A673 (cell line): Measurements from ENCODE around the gene KRT4. TPM values are rescaled to one million over a fixed set of nuclear protein-coding genes. Genes with fewer than 3 reads are reported as not detected.

ENCODE experiments used
- BruUV-seq: library from RNA; stranded (reverse); fragments of 400-500 nt; replicated peaks from 2 replicates; lab custom pipeline; 2021; lab: Mats Ljungman, UMichigan
- CTCF ChIA-PET: fragments of 300-600 bp; sonication (Branson Sonifier 250); formaldehyde crosslinking; loops from one replicate; lab custom pipeline; 2022; ENCODE audit warnings: antibody characterized with exemption; lab: Charles Lee
- POLR2A ChIA-PET: fragments of 300-600 bp; sonication (Branson Sonifier 250); formaldehyde crosslinking; loops from one replicate; lab custom pipeline; 2022; ENCODE audit warnings: antibody characterized with exemption; ENCODE audit not compliant: low non-redundant PET; lab: Charles Lee
- DNase-seq: peaks from one replicate; pipeline ENCODE4 v3.0.0-alpha.2; 2015; ENCODE audit warnings: low spot score
- H3K27ac ChIP-seq: fragments of 200-600 bp; sonication (generic); 2 replicates; pipeline ENCODE4 v1.5.1; 2016; ENCODE audit warnings: mixed run types, low read depth, mild to moderate bottlenecking, mixed read lengths, antibody characterized with exemption, low read length; ENCODE audit not compliant: poor library complexity, severe bottlenecking
- H3K27me3 ChIP-seq: fragments of 200-600 bp; sonication (generic); replicated peaks from 2 replicates; pipeline ENCODE4 v1.6.1; 2017; ENCODE audit warnings: mixed run types, low read depth, mild to moderate bottlenecking, mixed read lengths, antibody characterized with exemption, low read length; ENCODE audit not compliant: insufficient read depth, poor library complexity
- H3K36me3 ChIP-seq: fragments of 200-600 bp; sonication (generic); 2 replicates; pipeline ENCODE4 v1.6.1; 2016; ENCODE audit warnings: mixed run types, mild to moderate bottlenecking, mixed read lengths, antibody characterized with exemption, low read length; ENCODE audit not compliant: insufficient read depth, poor library complexity, severe bottlenecking
- H3K4me1 ChIP-seq: fragments of 200-600 bp; sonication (generic); 2 replicates; pipeline ENCODE4 v1.6.1; 2017; ENCODE audit warnings: mixed run types, mild to moderate bottlenecking, mixed read lengths, antibody characterized with exemption, low read length; ENCODE audit not compliant: insufficient read depth, poor library complexity, severe bottlenecking
- H3K4me3 ChIP-seq: fragments of 200-600 bp; sonication (generic); 2 replicates; pipeline ENCODE4 v1.5.1; 2016; ENCODE audit warnings: low read depth, mixed run types, mild to moderate bottlenecking, mixed read lengths, low read length; ENCODE audit not compliant: poor library complexity, severe bottlenecking
- H3K9me3 ChIP-seq: fragments of 200-600 bp; sonication (generic); 2 replicates; pipeline ENCODE4 v1.6.1; 2016; ENCODE audit warnings: mixed run types, low read depth, mild to moderate bottlenecking, mixed read lengths, antibody characterized with exemption, low read length; ENCODE audit not compliant: poor library complexity, severe bottlenecking
- CTCF ChIP-seq: fragments of 300-800, 200-600 bp; sonication (generic); conservative IDR thresholded peaks from 2 replicates; pipeline ENCODE4 v1.5.1; 2017; ENCODE audit warnings: low read depth, mild to moderate bottlenecking, antibody characterized with exemption, low read length, moderate library complexity, mixed read lengths
- EZH2 ChIP-seq: fragments of 200-600 bp; sonication (generic); IDR thresholded peaks from 2 replicates; pipeline ENCODE4 v1.6.1; 2017; ENCODE audit warnings: borderline replicate concordance, low read depth, mild to moderate bottlenecking, mixed read lengths, antibody characterized with exemption, low read length; ENCODE audit not compliant: poor library complexity, severe bottlenecking
- intact Hi-C: fragments of 100-400 bp; cut with micrococcal nuclease; formaldehyde crosslinking; loops from one replicate; pipeline ENCODE4 v1.10.0; 2022; ENCODE audit not compliant: unreplicated experiment
- total RNA-seq: library from RNA; stranded (reverse); gene quantifications from 2 replicates; pipeline ENCODE4 v1.2.3, GENCODE V29; 2021

Gene KRT4
- total RNA-seq, 1 experiment from 2014 or later: not detected

- Histone ChIP-seq H3K4me1 (no peaks in the 10 kb centered on the region), H3K27me3 (no peaks in the 10 kb centered on the region), H3K36me3 (no peaks in the 10 kb centered on the region), H3K27ac (no peak overlapping the region), H3K4me3 (no peak overlapping the region), H3K9me3 (no peaks in the 10 kb centered on the region)
- DNase-seq: no peak
- intact Hi-C loops: no loop called here
- no TSS peak for BruUV-seq
- ChIA-PET POLR2A (no interaction called here), CTCF (no interaction called here)
- TF ChIP-seq CTCF (no peak), EZH2 (no peak)
These were observed 4.5 kb upstream of the KRT4 start for GRCh38 chr12:52818388-52818787.

DNA sequence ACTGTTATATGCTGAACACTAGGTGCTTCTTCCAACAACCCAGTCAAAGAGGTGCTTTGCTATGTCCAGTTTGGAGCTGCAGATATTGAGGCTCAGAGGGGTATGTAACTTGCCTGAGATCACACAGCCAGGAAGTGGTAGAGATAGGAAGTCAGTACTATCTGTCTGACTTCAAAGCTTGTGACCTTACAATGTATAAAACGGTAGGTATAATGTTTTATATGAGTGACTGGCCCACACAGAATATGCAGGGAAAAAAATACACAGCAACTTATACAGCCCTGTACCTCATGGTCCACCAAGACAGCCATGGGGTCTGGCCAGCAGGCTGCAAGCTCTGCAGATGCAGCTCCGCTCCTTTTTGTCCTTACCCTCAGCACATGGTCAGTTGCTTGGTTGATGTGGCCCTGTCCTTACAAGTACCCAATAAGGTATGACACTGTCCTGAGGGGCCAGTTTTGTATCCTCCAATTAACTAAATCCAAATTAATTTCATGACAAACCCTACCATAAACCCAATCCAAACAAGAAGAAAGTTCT, 3.9 kb upstream of the KRT4 start:
- no peaks in the 10 kb centered on the region for H3K9me3 ChIP-seq
- H3K27me3 ChIP-seq: no peaks in the 10 kb centered on the region
- H3K4me1 ChIP-seq: no peaks in the 10 kb centered on the region
- ChIA-PET CTCF (no interaction called here), POLR2A (no interaction called here)
- no peak overlapping the region for H3K27ac ChIP-seq
- intact Hi-C loops: no loop called here
- DNase-seq: no peak
- no TSS peak for BruUV-seq
- no peaks in the 10 kb centered on the region for H3K36me3 ChIP-seq
- no peak for TF ChIP-seq EZH2
- TF ChIP-seq CTCF: no peak
- H3K4me3 ChIP-seq: no peak overlapping the region

GRCh38 chr12:52817003-52817698, 3.2 kb upstream of the KRT4 start:
- TF ChIP-seq EZH2 (no peak), CTCF (no peak)
- intact Hi-C loops: no loop called here
- POLR2A ChIA-PET: no interaction called here
- no peaks in the 10 kb centered on the region for H3K4me1 ChIP-seq
- CTCF ChIA-PET: no interaction called here
- DNase-seq: no peak
- H3K27me3 ChIP-seq: no peaks in the 10 kb centered on the region
- no peaks in the 10 kb centered on the region for H3K36me3 ChIP-seq
- H3K27ac ChIP-seq: no peak overlapping the region
- H3K9me3 ChIP-seq: no peaks in the 10 kb centered on the region
- H3K4me3 ChIP-seq: no peak overlapping the region
- BruUV-seq: no TSS peak
